ENCODE data around the gene LEFTY2.
A peak's percentile ranks its signal among the peaks of the same experiment; 100 is the strongest.

Gene LEFTY2

GRCh38 chr1:225934711-225935110 lies 6.3 kb downstream of the LEFTY2 start (continued):
- TF ChIP-seq, protein P1, sequence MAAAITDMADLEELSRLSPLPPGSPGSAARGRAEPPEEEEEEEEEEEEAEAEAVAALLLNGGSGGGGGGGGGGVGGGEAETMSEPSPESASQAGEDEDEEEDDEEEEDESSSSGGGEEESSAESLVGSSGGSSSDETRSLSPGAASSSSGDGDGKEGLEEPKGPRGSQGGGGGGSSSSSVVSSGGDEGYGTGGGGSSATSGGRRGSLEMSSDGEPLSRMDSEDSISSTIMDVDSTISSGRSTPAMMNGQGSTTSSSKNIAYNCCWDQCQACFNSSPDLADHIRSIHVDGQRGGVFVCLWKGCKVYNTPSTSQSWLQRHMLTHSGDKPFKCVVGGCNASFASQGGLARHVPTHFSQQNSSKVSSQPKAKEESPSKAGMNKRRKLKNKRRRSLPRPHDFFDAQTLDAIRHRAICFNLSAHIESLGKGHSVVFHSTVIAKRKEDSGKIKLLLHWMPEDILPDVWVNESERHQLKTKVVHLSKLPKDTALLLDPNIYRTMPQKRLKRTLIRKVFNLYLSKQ (tag by site-specific recombination; IDR thresholded peaks at IDR 0.05; ENCODE audit: borderline replicate concordance), result no peak
- TF ChIP-seq ZNF585B (tag by site-specific recombination; IDR thresholded peaks at IDR 0.05) (no peak), MZF1 (tag by site-specific recombination; IDR thresholded peaks at IDR 0.05; ENCODE audit: borderline replicate concordance) (no peak), ZNF664 (tag by site-specific recombination; IDR thresholded peaks at IDR 0.05) (no peak), ZBTB20 (tag by site-specific recombination; IDR thresholded peaks at IDR 0.05) (no peak), ZNF629 (tag by site-specific recombination; IDR thresholded peaks at IDR 0.05) (peak; percentile 78), KLF17 (tag by site-specific recombination; IDR thresholded peaks at IDR 0.05) (no peak), ZNF138 (tag by site-specific recombination; IDR thresholded peaks at IDR 0.05; ENCODE audit: borderline replicate concordance) (no peak)

DNA sequence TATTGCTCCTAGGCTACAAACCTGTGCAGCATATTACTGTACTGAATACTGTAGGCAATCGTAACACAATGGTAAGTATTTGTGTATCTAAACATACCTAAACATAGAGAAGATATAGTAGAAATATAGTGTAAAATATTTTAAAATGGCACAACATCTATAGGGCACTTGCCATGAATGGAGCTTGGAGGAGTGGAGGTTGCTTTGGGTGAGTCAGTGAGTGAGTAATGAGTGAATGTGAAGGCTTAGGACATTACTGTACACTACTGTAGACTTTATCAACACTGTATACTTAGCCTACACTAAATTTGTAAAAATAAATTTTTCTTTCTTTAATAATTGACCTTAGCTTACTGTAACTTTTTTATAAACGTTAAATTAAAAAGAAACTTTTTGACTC lies 7.9 kb downstream of the LEFTY2 start:
- POLR2A ChIA-PET, result interaction anchor here (0.7 to 6.0 kb wide), 2 partner anchors 9 to 15 kb away, joined by 3 to 32 read pairs; partner anchors contain the start of gene PYCR2
- Histone ChIP-seq H3K36me3 (ENCODE audit: control insufficient read depth in 2 of 2, insufficient read depth in 1 of 2, low read length in 2 of 2) (no peaks in the 10 kb centered on the region), H3K27ac (ENCODE audit: extremely low read depth, low read depth, low read length) (no peak overlapping the region), H3K4me1 (ENCODE audit: control insufficient read depth, insufficient read depth, low read length) (no peaks in the 10 kb centered on the region), H3K9me3 (ENCODE audit: control insufficient read depth, insufficient read depth, low read depth, low read length) (no peaks in the 10 kb centered on the region), H3K4me3 (ENCODE audit: low read depth, low read length) (no peak overlapping the region)
- TF ChIP-seq ZNF426 (tag by site-specific recombination; IDR thresholded peaks at IDR 0.05), result no peak
- TF ChIP-seq ZNF473 (tag by site-specific recombination; IDR thresholded peaks at IDR 0.05), result no peak
- no peak for TF ChIP-seq REPIN1 (tag by site-specific recombination; IDR thresholded peaks at IDR 0.05; ENCODE audit: low read depth)
- no peak for TF ChIP-seq ZNF26 (tag by site-specific recombination; IDR thresholded peaks at IDR 0.05)
- TF ChIP-seq ZNF76 (tag by site-specific recombination; IDR thresholded peaks at IDR 0.05; ENCODE audit: borderline replicate concordance, low read depth), result no peak
- TF ChIP-seq, protein P2, sequence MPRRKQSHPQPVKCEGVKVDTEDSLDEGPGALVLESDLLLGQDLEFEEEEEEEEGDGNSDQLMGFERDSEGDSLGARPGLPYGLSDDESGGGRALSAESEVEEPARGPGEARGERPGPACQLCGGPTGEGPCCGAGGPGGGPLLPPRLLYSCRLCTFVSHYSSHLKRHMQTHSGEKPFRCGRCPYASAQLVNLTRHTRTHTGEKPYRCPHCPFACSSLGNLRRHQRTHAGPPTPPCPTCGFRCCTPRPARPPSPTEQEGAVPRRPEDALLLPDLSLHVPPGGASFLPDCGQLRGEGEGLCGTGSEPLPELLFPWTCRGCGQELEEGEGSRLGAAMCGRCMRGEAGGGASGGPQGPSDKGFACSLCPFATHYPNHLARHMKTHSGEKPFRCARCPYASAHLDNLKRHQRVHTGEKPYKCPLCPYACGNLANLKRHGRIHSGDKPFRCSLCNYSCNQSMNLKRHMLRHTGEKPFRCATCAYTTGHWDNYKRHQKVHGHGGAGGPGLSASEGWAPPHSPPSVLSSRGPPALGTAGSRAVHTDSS (tag by site-specific recombination; IDR thresholded peaks at IDR 0.05), result no peak
- TF ChIP-seq SCRT2 (tag by site-specific recombination; IDR thresholded peaks at IDR 0.05), result no peak
- TF ChIP-seq, protein P3, sequence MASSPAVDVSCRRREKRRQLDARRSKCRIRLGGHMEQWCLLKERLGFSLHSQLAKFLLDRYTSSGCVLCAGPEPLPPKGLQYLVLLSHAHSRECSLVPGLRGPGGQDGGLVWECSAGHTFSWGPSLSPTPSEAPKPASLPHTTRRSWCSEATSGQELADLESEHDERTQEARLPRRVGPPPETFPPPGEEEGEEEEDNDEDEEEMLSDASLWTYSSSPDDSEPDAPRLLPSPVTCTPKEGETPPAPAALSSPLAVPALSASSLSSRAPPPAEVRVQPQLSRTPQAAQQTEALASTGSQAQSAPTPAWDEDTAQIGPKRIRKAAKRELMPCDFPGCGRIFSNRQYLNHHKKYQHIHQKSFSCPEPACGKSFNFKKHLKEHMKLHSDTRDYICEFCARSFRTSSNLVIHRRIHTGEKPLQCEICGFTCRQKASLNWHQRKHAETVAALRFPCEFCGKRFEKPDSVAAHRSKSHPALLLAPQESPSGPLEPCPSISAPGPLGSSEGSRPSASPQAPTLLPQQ (tag by site-specific recombination; IDR thresholded peaks at IDR 0.05), result no peak
- no peak for TF ChIP-seq ZBTB21 (tag by site-specific recombination; IDR thresholded peaks at IDR 0.05)
- TF ChIP-seq ZNF324 (tag by site-specific recombination; IDR thresholded peaks at IDR 0.05), result no peak
- no peak for TF ChIP-seq HOXC10 (CRISPR knock-in tag; IDR thresholded peaks at IDR 0.05)
- TF ChIP-seq ZNF529 (tag by site-specific recombination; IDR thresholded peaks at IDR 0.05; ENCODE audit: insufficient replicate concordance), result no peak
- TF ChIP-seq ZNF274 (IDR thresholded peaks at IDR 0.05; ENCODE audit: low read length), result no peak
- TF ChIP-seq ZNF274 (tag by site-specific recombination; IDR thresholded peaks at IDR 0.05; ENCODE audit: borderline replicate concordance), result no peak
- no peak for TF ChIP-seq KLF17 (tag by site-specific recombination; IDR thresholded peaks at IDR 0.05)
- CTCF ChIA-PET, result interaction anchor here (0.6 to 0.7 kb wide), 2 partner anchors 43 to 86 kb away, joined by 3 read pairs; no protein-coding TSS in a partner anchor

Measured in HEK293 (cell line).